ENCODE data around the gene CFB. TPM values are rescaled to one million over a fixed set of nuclear protein-coding genes. Genes with fewer than 3 reads are reported as not detected.
"Not testable (repeated sequence)": the region's sequence is repeated elsewhere in the genome, so short reads cannot be mapped to it uniquely, and the experiment has no call there.

Gene CFB
- total and polyA plus RNA-seq, 2 experiments from 2014 or later: 0.66 to 1.3 TPM

DNA sequence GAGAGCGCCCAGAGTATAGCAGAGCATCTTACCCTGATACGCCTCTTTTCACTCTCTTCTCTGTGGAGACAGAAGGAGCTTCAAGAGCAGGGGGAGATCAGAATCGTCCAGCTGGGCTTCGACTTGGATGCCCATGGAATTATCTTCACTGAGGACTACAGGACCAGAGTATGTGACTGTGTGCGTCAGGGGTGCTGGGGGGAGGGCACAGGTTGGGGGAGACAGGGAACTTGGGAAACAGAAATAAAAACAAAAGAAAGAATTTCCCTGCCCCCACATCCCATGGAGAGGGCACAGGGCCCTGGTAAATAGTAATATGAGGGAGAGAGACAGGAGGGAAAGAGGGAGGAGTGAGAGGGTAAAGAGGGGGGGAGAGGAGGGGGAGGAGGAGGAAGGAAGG lies 32.9 kb downstream of the CFB start:
- H3K27me3 ChIP-seq: no peaks in the 10 kb centered on the region
- H3K4me1 ChIP-seq (ENCODE audit: low read depth): no peaks in the 10 kb centered on the region
- no peak overlapping the region for H3K27ac ChIP-seq
- no peak for DNase-seq (ENCODE audit: low read depth in 1 of 2, low spot score in 1 of 2)
- H3K36me3 ChIP-seq: peaks cover 4% of the 10 kb centered on the region
- TF ChIP-seq, protein P1, sequence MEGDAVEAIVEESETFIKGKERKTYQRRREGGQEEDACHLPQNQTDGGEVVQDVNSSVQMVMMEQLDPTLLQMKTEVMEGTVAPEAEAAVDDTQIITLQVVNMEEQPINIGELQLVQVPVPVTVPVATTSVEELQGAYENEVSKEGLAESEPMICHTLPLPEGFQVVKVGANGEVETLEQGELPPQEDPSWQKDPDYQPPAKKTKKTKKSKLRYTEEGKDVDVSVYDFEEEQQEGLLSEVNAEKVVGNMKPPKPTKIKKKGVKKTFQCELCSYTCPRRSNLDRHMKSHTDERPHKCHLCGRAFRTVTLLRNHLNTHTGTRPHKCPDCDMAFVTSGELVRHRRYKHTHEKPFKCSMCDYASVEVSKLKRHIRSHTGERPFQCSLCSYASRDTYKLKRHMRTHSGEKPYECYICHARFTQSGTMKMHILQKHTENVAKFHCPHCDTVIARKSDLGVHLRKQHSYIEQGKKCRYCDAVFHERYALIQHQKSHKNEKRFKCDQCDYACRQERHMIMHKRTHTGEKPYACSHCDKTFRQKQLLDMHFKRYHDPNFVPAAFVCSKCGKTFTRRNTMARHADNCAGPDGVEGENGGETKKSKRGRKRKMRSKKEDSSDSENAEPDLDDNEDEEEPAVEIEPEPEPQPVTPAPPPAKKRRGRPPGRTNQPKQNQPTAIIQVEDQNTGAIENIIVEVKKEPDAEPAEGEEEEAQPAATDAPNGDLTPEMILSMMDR (IDR thresholded peaks at IDR 0.05; ENCODE audit: low read depth, low read length): no peak
- no peak overlapping the region for H3K4me3 ChIP-seq
- no peaks in the 10 kb centered on the region for H3K9me3 ChIP-seq (ENCODE audit: low read depth)

DNA sequence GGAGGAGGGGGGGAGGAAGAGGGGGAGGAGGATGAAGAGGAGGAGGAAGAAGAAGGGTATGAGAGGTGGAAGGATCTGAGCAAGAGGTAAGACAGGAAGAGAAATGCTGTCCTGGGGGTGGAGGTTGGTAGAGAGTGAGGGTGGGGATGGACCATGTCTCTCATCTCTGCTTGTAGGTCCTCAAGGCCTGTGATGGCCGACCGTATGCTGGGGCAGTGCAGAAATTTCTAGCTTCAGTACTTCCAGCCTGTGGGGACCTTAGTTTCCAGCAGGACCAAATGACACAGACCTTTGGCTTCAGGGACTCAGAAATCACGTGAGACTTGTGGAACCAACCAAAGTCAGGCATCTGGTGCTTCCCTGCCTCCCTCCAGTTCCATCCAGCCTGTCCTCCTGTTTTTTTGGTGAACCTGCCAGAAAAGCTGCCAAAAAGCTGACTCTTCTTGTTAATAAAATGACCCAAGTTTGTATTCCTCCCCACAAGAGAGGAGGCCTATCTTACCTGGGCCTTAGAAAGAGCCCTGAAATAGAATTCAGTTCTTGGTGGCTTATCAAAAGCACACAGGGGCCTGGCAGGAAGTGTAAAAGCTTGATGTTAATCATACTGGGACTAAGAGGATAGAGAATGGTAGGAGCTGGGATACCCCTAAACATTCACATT lies 33.5 kb downstream of the CFB start:
- Histone ChIP-seq H3K36me3 (peaks cover 4% of the 10 kb centered on the region), H3K27me3 (no peaks in the 10 kb centered on the region), H3K4me1 (ENCODE audit: low read depth) (no peaks in the 10 kb centered on the region), H3K9me3 (ENCODE audit: low read depth) (no peaks in the 10 kb centered on the region), H3K27ac (no peak overlapping the region), H3K4me3 (no peak overlapping the region)
- no peak for DNase-seq (ENCODE audit: low read depth in 1 of 2, low spot score in 1 of 2)
- TF ChIP-seq, protein P1 (IDR thresholded peaks at IDR 0.05; ENCODE audit: low read depth, low read length): no peak

DNA sequence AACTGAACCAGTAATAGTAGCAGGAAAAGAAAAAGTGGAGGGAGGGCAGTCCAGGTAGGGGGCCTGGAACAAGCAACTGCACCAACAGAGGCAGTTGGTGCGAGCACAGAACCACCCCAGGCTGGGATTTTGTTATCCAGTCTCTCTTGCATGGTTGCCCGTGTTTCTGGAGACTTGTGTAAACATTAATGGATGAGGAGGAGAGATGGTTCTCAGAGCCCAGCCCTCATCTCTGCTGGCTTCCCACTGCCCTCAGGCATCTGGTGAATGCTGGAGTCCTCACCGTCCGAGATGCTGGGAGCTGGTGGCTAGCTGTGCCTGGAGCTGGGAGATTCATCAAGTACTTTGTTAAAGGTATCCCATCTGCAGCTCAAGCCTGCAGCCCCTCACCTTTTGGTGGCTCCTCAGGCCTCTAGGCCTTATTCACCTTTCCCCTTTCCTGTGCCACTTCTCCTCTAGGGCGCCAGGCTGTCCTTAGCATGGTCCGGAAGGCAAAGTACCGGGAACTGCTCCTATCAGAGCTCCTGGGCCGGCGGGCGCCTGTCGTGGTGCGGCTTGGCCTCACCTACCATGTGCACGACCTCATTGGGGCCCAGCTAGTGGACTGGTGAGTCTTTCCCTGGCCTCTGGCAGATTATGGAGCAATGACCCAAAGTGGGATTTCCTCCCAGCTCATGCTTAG lies 34.4 kb downstream of the CFB start:
- H3K36me3 ChIP-seq; H3K4me1 ChIP-seq (ENCODE audit: low read depth); DNase-seq (ENCODE audit: low read depth in 1 of 2, low spot score in 1 of 2); H3K27ac ChIP-seq; H3K9me3 ChIP-seq (ENCODE audit: low read depth); H3K4me3 ChIP-seq; H3K27me3 ChIP-seq: not testable (repeated sequence)

DNA sequence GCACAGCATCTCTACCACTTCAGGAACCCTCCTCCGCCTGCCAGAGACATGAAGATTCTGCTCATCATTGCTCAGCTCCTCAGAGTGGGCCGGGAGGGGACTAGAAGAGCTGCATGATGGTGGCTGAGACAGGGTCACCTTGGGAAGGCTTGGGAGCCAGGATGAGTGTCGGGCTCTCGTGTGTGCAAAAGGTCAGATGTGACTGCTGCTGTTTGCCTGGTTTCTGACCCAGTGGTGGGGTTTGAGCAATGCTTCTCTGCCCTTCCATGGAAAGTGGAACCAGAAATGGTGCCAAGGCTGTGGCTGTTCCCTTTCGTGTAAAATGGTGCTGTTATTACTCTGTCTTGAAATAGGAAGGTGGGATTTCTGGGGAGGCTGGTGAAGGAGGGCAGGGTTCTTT lies 35.1 kb downstream of the CFB start:
- not testable (repeated sequence) for DNase-seq (ENCODE audit: low read depth in 1 of 2, low spot score in 1 of 2); H3K4me3 ChIP-seq; H3K27ac ChIP-seq; H3K36me3 ChIP-seq; H3K4me1 ChIP-seq (ENCODE audit: low read depth); H3K9me3 ChIP-seq (ENCODE audit: low read depth); H3K27me3 ChIP-seq

DNA sequence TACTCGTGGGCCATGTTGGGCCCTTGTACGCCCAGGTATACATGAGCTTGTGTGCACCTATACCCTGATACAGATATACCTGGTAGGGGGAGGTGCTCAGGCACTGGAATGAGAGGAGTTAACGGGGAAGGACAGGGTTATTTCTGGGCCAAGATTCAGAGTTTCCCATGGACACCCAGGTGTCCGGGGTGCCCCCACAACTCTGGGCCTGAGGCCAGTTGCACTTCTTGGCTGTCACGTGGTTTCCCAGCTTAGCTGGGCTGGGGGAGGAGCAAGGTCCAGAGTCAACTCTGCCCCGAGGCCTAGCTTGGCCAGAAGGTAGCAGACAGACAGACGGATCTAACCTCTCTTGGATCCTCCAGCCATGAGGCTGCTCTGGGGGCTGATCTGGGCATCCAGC lies 35.8 kb downstream of the CFB start, which contains the start of gene C4A:
C4A (plus strand) TSS at position 314 of the 400 bp plus-strand sequence; CDS start at position 365, 51 bp downstream.
- H3K36me3 ChIP-seq; DNase-seq (ENCODE audit: low read depth in 1 of 2, low spot score in 1 of 2); H3K9me3 ChIP-seq (ENCODE audit: low read depth); H3K4me3 ChIP-seq; H3K27me3 ChIP-seq; H3K4me1 ChIP-seq (ENCODE audit: low read depth); H3K27ac ChIP-seq: not testable (repeated sequence)

DNA sequence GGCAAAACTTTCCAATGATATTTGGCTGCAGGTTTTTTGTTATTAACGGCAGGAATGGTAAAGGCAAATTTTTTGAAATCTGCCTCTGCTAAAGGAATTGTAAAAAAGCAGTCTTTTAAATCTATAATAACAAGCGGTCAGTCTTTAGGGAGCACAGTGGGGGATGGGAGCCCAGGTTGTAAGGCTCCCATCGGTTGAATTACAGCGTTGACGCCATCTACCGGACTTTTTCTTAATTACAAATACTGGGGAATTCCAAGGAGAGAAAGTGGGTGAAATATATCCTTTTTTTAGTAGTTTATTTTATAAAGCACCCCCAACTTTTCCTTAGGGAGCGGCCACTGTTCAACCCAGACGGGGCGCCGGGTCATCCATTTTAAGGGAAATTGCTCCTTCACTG lies 43.5 kb downstream of the CFB start:
- not testable (repeated sequence) for H3K36me3 ChIP-seq; H3K4me3 ChIP-seq; H3K9me3 ChIP-seq (ENCODE audit: low read depth); H3K27me3 ChIP-seq; H3K27ac ChIP-seq; DNase-seq (ENCODE audit: low read depth in 1 of 2, low spot score in 1 of 2); H3K4me1 ChIP-seq (ENCODE audit: low read depth)

DNA sequence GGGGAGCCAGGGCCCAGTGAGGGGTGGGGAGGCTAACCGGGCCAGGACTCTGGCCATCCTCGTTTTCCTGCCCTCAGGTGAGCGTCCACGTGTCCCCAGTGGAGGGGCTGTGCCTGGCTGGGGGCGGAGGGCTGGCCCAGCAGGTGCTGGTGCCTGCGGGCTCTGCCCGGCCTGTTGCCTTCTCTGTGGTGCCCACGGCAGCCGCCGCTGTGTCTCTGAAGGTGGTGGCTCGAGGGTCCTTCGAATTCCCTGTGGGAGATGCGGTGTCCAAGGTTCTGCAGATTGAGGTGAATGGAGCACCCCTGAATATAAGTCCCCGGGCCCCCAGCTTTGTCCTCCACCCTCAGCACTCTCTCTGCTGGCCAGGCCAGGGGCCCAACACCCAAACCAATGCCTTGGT lies 48.5 kb downstream of the CFB start:
- H3K4me3 ChIP-seq; H3K4me1 ChIP-seq (ENCODE audit: low read depth); H3K27ac ChIP-seq; H3K9me3 ChIP-seq (ENCODE audit: low read depth); H3K36me3 ChIP-seq; DNase-seq (ENCODE audit: low read depth in 1 of 2, low spot score in 1 of 2); H3K27me3 ChIP-seq: not testable (repeated sequence)

DNA sequence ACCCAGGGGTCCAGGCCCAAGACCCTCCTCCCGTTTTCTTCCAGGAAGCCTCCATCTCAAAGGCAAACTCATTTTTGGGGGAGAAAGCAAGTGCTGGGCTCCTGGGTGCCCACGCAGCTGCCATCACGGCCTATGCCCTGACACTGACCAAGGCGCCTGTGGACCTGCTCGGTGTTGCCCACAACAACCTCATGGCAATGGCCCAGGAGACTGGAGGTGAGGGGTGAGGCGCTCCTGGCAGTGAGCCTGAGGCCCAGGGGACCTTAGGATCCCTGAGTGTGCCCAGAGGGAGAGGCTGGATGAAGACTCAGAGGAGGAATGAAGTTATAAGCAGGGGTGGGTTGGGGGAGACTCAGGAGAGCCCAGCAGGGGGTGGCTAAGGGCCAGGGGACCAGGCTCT lies 50.5 kb downstream of the CFB start:
- not testable (repeated sequence) for H3K36me3 ChIP-seq; H3K4me1 ChIP-seq (ENCODE audit: low read depth)

More for the DNA sequence above, 50.5 kb downstream of the CFB start:
- not testable (repeated sequence) for H3K27ac ChIP-seq; DNase-seq (ENCODE audit: low read depth in 1 of 2, low spot score in 1 of 2); H3K27me3 ChIP-seq; H3K4me3 ChIP-seq; H3K9me3 ChIP-seq (ENCODE audit: low read depth)

Other genes with a start within 250 kb of the CFB start
Only the 30 nearest of the 37 such genes appear.
- gene LY6G6C, start 224.3 kb upstream of the CFB start, total RNA-seq: not detected in 2 replicates
- 0.24 TPM in 1 of 2 replicates, not detected in the other for gene LY6G6C, start 224.3 kb upstream of the CFB start, polyA plus RNA-seq
- gene MPIG6B, start 222.7 kb upstream of the CFB start, total RNA-seq: not detected in 2 replicates
- not detected in 2 replicates for gene MPIG6B, start 222.7 kb upstream of the CFB start, polyA plus RNA-seq
- 134 and 138 TPM in 2 replicates for gene DDAH2, start 216.8 kb upstream of the CFB start, total RNA-seq
- 154 and 170 TPM in 2 replicates for gene DDAH2, start 216.8 kb upstream of the CFB start, polyA plus RNA-seq
- 226 and 274 TPM in 2 replicates for gene CLIC1, start 209.6 kb upstream of the CFB start, total RNA-seq
- gene CLIC1, start 209.6 kb upstream of the CFB start, polyA plus RNA-seq: 318 and 326 TPM in 2 replicates
- gene MSH5, start 206.1 kb upstream of the CFB start, total RNA-seq: 6.6 and 39.4 TPM in 2 replicates
- 7.4 and 16.4 TPM in 2 replicates for gene MSH5, start 206.1 kb upstream of the CFB start, polyA plus RNA-seq
- gene SAPCD1, start 183.4 kb upstream of the CFB start, total RNA-seq: 3.9 and 11.6 TPM in 2 replicates
- 2.1 and 4.2 TPM in 2 replicates for gene SAPCD1, start 183.4 kb upstream of the CFB start, polyA plus RNA-seq
- gene VWA7, start 168.8 kb upstream of the CFB start, total RNA-seq: 16.1 and 24.7 TPM in 2 replicates
- 9.9 and 12.3 TPM in 2 replicates for gene VWA7, start 168.8 kb upstream of the CFB start, polyA plus RNA-seq
- gene VARS1, start 150.3 kb upstream of the CFB start, total RNA-seq: 46.3 and 49.7 TPM in 2 replicates
- 51.5 and 63.9 TPM in 2 replicates for gene VARS1, start 150.3 kb upstream of the CFB start, polyA plus RNA-seq
- 58.9 and 64.2 TPM in 2 replicates for gene LSM2, start 139.1 kb upstream of the CFB start, total RNA-seq
- gene LSM2, start 139.1 kb upstream of the CFB start, polyA plus RNA-seq: 76.8 and 88.6 TPM in 2 replicates
- gene HSPA1L, start 130.8 kb upstream of the CFB start, total RNA-seq: 1.6 and 3.1 TPM in 2 replicates
- gene HSPA1L, start 130.8 kb upstream of the CFB start, polyA plus RNA-seq: 4.5 and 5.2 TPM in 2 replicates
- gene HSPA1A, start 130.6 kb upstream of the CFB start, total RNA-seq: 122 and 167 TPM in 2 replicates
- gene HSPA1A, start 130.6 kb upstream of the CFB start, polyA plus RNA-seq: 51.2 and 92.3 TPM in 2 replicates
- 184 and 226 TPM in 2 replicates for gene HSPA1B, start 118.4 kb upstream of the CFB start, total RNA-seq
- gene HSPA1B, start 118.4 kb upstream of the CFB start, polyA plus RNA-seq: 88.0 and 88.8 TPM in 2 replicates
- 26.6 and 34.9 TPM in 2 replicates for gene NEU1, start 83.3 kb upstream of the CFB start, total RNA-seq
- 27.3 and 27.6 TPM in 2 replicates for gene NEU1, start 83.3 kb upstream of the CFB start, polyA plus RNA-seq
- not detected in 2 replicates for gene SLC44A4, start 67.1 kb upstream of the CFB start, total RNA-seq
- gene SLC44A4, start 67.1 kb upstream of the CFB start, polyA plus RNA-seq: 0.60 TPM in 1 of 2 replicates, not detected in the other
- gene EHMT2, start 48.4 kb upstream of the CFB start, total RNA-seq: 98.3 and 120 TPM in 2 replicates
- gene EHMT2, start 48.4 kb upstream of the CFB start, polyA plus RNA-seq: 89.6 and 115 TPM in 2 replicates
- 20.1 and 32.0 TPM in 2 replicates for gene ZBTB12, start 44.0 kb upstream of the CFB start, total RNA-seq
- 0.62 TPM in 1 of 2 replicates, not detected in the other for gene ZBTB12, start 44.0 kb upstream of the CFB start, polyA plus RNA-seq
- gene C2, start 18.4 kb upstream of the CFB start, total RNA-seq: 1.9 TPM in 2 replicates
- gene C2, start 18.4 kb upstream of the CFB start, polyA plus RNA-seq: 0.48 and 1.5 TPM in 2 replicates
- gene NELFE, start 12.9 kb downstream of the CFB start, total RNA-seq: 165 and 186 TPM in 2 replicates
- gene NELFE, start 12.9 kb downstream of the CFB start, polyA plus RNA-seq: 146 and 201 TPM in 2 replicates
- gene SKIC2, start 13.1 kb downstream of the CFB start, total RNA-seq: 36.4 and 62.6 TPM in 2 replicates
- gene SKIC2, start 13.1 kb downstream of the CFB start, polyA plus RNA-seq: 53.1 and 68.5 TPM in 2 replicates
- 36.7 and 44.9 TPM in 2 replicates for gene DXO, start 26.0 kb downstream of the CFB start, total RNA-seq
- 37.6 and 49.9 TPM in 2 replicates for gene DXO, start 26.0 kb downstream of the CFB start, polyA plus RNA-seq
- 2.1 and 2.2 TPM in 2 replicates for gene C4A, start 36.0 kb downstream of the CFB start, total RNA-seq
- 1.9 and 2.5 TPM in 2 replicates for gene C4A, start 36.0 kb downstream of the CFB start, polyA plus RNA-seq
- gene C4B, start 68.7 kb downstream of the CFB start, total RNA-seq: 4.1 and 4.2 TPM in 2 replicates
- gene C4B, start 68.7 kb downstream of the CFB start, polyA plus RNA-seq: 2.7 and 5.8 TPM in 2 replicates
- 0.92 and 1.0 TPM in 2 replicates for gene CYP21A2, start 92.3 kb downstream of the CFB start, total RNA-seq
- 0.62 TPM in 1 of 2 replicates, not detected in the other for gene CYP21A2, start 92.3 kb downstream of the CFB start, polyA plus RNA-seq
- gene TNXB, start 163.2 kb downstream of the CFB start, total RNA-seq: 3.0 and 9.3 TPM in 2 replicates
- gene TNXB, start 163.2 kb downstream of the CFB start, polyA plus RNA-seq: 0.92 and 1.7 TPM in 2 replicates
- gene ATF6B, start 182.2 kb downstream of the CFB start, total RNA-seq: 39.7 and 60.8 TPM in 2 replicates
- 43.0 and 49.5 TPM in 2 replicates for gene ATF6B, start 182.2 kb downstream of the CFB start, polyA plus RNA-seq
- 7.0 and 7.7 TPM in 2 replicates for gene FKBPL, start 184.2 kb downstream of the CFB start, total RNA-seq
- gene FKBPL, start 184.2 kb downstream of the CFB start, polyA plus RNA-seq: 10.0 and 14.2 TPM in 2 replicates
- 0.78 and 4.4 TPM in 2 replicates for gene PRRT1, start 205.8 kb downstream of the CFB start, total RNA-seq
- gene PRRT1, start 205.8 kb downstream of the CFB start, polyA plus RNA-seq: 4.9 and 6.2 TPM in 2 replicates
- 42.7 and 147 TPM in 2 replicates for gene PPT2, start 208.0 kb downstream of the CFB start, total RNA-seq
- gene PPT2, start 208.0 kb downstream of the CFB start, polyA plus RNA-seq: 34.6 and 50.2 TPM in 2 replicates
- gene EGFL8, start 218.5 kb downstream of the CFB start, total RNA-seq: 10.2 and 18.7 TPM in 2 replicates
- 10.1 and 15.2 TPM in 2 replicates for gene EGFL8, start 218.5 kb downstream of the CFB start, polyA plus RNA-seq
- gene AGPAT1, start 230.0 kb downstream of the CFB start, total RNA-seq: 128 and 146 TPM in 2 replicates
- gene AGPAT1, start 230.0 kb downstream of the CFB start, polyA plus RNA-seq: 69.3 and 69.6 TPM in 2 replicates